Activated CD4-positive, alpha-beta T cell treated with anti-CD3 and anti-CD28 coated beads for 48 hours (primary cell): ENCODE results near the gene ZMYND8.
"Not testable (repeated sequence)": the region's sequence is repeated elsewhere in the genome, so short reads cannot be mapped to it uniquely, and the experiment has no call there.

Experiments used
- DNase-seq: peaks from one replicate; pipeline ENCODE4 v3.0.0-alpha.2; 2020

ZMYND8 gene

GRCh38 chr20:47196091-47197081 is 160.1 kb downstream of the ZMYND8 start:
- DNase-seq, result peak; percentile 88

GRCh38 chr20:47195573-47195972 is 160.9 kb downstream of the ZMYND8 start:
- DNase-seq, result no peak

GRCh38 chr20:47191956-47192355 is 164.5 kb downstream of the ZMYND8 start:
- DNase-seq, result no peak

GRCh38 chr20:47191074-47191673 is 165.3 kb downstream of the ZMYND8 start:
- no peak for DNase-seq

- DNase-seq, result no peak
Observed at GRCh38 chr20:47189060-47189459, 167.4 kb downstream of the ZMYND8 start.

DNA sequence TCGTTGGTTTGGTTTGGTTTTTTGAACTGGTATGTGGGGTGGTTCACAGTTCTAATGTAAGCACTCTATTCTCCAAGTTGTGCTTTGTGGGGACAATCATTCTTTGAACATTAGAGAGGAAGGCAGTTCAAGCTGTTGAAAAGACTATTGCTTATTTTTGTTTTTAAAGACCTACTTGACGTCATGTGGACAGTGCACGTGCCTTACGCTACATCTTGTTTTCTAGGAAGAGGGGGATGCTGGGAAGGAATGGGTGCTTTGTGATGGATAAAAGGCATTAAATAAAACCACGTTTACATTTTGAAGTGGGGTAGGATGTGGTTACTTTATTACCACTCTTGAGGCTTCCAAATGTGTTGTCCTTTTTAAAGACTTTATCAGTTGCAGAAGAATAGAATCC is 168.0 kb downstream of the ZMYND8 start:
- no peak for DNase-seq

DNA sequence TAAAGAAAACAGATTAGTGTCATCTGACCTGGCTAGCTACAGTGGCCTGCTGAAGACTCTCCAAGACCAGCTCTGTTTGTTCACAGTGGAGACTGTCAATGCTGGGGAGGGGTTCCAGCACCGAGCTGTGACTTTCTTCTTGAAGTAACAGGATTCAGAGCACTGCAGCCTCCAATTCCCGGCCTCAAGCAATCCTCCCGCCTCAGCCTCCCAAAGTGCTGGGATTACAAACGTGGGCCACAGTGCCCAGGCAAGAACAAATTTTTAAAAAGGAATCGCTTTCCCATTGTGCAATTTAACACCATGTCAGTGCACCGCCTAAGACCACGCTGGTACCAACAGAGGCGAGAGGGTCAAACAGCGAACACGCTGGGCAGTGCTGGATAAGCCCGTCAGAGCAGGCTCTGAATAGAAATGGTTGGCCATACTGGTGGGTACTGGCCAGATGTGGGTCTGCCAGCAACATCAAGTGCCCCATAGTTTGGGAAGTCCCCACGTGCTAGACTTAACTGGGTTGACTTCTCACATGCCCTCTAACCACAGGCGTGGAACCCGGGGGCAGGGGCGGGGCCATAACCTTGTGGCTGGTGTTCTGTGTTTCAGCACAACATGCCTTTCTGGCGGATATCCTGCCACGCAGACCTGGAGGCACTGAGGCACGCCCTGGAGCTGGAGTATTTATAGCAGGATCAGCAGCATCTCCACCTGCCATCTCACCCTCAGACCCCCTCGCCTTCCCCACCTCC is 168.9 kb downstream of the ZMYND8 start:
- DNase-seq, result no peak

DNA sequence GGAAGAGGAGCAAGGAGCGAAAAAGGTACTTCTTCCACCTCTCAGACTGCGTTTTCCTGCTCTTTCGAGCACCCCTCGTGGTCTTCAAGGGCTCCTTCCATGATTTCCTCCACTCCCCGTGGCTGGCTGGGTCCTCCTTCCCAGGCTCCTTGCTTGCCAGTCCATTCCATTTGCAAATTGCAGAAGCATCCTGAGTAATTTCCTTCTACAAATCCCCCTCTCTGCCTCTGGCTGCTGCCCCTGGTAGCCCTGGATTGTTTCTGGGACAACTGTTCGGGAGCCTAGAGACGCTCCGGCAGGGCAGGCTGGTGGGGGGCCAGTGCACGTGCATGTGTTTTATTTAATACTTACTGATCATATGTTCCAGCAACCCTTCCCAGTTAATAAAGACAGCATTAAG is 173.1 kb downstream of the ZMYND8 start:
- DNase-seq, result no peak

DNA sequence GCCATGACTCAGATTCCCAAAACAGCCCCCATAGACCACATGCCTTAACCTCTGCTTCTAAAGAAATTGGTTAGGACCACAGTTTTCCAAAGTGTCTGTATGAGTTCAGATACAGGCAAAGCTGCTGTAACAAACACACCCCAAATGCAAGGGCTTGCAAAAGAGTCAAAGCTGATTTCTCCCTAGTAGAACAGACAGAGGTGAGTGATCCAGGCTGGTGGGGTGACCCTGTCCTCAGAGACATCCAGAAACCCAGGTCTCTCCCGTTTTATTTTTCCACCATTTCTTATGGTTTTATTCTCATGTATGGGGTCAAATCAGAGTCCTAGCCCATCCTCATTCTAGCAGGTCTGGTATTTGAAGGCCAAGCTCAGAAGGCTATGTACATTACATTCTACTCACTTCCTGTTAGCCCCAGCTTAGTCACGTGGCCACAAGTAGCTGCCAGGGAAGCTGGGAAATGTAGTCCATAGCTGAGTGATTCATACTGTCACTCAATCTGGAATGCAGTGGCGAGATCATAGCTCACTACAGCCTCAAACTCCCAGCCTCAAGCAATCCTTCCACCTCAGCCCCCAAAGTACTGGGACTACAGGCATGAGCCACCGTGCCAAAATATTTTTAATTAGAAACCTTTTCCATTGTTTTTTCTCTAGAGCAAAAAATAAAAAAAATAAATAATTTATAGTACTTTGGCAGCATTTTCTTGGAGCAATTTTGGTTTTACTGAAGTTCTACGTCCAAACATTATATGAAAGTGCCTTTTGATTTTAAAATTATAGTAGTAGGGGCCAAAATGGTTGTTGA is 175.2 kb downstream of the ZMYND8 start:
- DNase-seq, result peak; percentile 47

- no peak for DNase-seq
Observed at GRCh38 chr20:47179267-47179666, 177.2 kb downstream of the ZMYND8 start.

GRCh38 chr20:47178851-47179250 is 177.6 kb downstream of the ZMYND8 start:
- DNase-seq, result no peak

GRCh38 chr20:47178277-47178676 is 178.2 kb downstream of the ZMYND8 start:
- no peak for DNase-seq

GRCh38 chr20:47176217-47176616 is 180.3 kb downstream of the ZMYND8 start:
- not testable (repeated sequence) for DNase-seq

DNA sequence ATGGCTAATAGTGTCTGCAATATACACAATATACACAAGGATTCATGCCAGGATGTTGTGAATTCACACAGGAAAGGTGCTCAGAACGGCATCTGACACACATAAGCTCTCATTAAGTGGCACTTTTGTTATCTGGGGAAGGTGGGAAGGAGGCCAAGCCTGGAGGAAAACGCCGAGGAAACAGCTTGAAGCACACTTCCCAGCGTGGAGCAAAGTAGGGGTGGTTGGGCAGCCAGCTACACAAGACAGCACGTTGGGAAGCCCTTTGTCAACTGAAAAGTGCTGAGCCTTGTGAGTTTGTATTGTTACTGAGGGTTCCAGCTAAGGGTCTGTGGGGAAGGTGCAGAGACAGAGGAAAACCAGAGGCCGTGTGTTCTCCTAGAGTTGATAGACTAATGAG is 181.0 kb downstream of the ZMYND8 start:
- DNase-seq, result no peak

DNA sequence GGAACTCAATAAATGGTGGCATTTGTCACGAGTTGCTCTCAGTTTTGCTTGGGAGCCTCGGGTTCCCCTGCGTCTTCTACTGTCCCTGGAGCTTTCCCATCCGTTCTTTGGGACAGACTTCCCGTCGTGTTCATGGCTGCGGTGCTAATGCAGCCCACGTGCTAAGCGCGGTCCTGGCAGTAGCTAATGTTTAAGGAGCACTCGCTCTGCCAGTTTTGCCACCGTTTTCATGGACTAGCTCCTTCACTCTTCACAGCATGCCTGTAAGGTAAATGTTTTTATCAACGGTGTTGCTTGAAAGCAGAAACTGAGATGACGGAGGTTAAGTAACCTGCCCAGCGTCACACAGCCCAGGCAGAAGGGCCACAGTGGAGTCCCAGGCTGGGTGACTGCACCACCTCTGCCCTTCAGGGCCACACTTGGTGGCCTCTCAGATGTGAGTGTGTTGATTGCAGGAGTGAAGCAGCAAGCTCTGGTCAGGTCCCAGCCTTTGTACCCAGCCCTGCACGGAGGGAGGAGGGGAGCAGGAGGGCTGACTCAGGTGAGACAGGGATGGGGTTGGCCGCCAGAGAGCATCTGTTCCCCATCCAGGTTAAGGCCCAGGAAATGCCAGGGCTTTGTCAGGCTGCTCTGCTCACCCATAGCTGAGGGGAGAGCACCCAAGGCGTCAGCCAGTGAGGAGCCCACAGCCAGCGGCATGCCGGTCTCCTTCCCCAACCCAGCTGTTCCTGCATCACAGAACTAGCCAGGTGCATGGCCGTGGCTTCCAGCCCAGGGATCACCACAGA is 181.8 kb downstream of the ZMYND8 start:
- no peak for DNase-seq

GRCh38 chr20:47173596-47174216 is 182.8 kb downstream of the ZMYND8 start:
- no peak for DNase-seq

DNA sequence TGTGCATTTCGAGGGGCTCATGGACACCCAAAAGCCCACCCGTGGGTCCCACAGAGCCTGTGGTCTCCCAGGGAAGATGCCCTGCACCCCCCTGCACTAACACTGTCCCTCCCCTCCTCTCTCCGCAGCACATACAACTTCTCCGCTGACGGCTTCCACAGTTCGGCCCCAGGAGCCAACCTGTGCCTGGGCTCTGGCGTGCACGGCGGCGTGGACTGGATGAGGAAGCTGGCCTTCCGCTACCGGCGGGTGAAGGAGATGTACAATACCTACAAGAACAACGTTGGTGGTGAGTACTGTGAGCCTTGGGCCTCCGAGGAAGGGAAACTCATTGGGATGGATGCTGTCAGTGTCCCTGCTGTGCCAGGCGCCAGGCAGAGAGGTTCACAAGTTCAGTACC is 183.9 kb downstream of the ZMYND8 start:
- no peak for DNase-seq

GRCh38 chr20:47167846-47168245 is 188.7 kb downstream of the ZMYND8 start:
- no peak for DNase-seq

GRCh38 chr20:47165376-47165865 is 191.1 kb downstream of the ZMYND8 start:
- DNase-seq, result no peak

DNA sequence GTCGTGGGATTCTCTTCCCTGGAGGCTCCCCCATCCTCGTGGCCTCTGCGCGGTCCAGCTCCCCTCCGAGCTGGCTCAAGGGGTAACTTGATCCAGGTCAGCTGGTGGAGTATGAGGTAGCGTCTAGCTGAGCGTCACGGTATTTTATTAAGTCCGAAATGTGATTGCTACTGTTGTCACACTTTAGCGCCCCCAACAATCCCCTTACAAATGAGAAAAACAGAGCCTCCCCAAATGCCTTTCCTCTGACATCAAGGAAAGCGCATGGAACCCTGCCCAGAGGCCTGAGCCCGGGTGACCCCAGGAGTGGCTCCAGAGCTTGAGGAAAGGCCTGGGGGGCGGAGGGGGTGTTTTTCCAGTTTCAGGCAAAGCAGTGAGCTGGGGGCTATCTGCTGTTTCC is 192.4 kb downstream of the ZMYND8 start:
- no peak for DNase-seq

DNA sequence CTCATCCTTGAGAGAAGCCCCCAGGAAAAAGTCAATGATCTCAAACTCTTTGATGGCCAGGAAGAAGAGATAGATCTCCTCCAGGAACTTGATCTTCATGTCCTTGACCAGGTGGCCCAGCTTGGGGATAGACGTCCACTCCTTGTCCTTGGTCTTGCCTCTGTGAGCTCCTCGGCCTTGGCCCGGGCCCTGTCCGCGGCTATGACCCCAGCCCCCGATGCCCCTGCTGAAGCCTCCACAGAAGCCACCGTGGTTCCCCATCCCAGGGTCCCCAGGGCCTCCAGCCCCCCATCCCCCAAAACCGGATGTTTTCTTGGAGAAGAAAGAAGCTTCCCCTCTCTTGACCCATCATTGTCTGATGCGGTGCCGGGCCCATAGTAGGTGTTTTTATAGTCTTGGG is 195.1 kb downstream of the ZMYND8 start:
- DNase-seq, result no peak
